Tibial nerve (tissue), 4 donors: ENCODE results near the gene EHF. TPM values are rescaled to one million over a fixed set of nuclear protein-coding genes. Genes with fewer than 3 reads are reported as not detected.

ENCODE experiments used
- DNase-seq, 2 donors: peaks; one replicate each; pipeline ENCODE4 v3.0.0-alpha.2; 2019; ENCODE audit warnings: low spot score in 2 of 2
- H3K27ac ChIP-seq, 4 donors: fragments of 200-600 bp; sonication (generic) in 3 of 4; one replicate each; pipeline ENCODE4 v1.5.1; 2017 to 2019; ENCODE audit warnings: mild to moderate bottlenecking in 1 of 4
- H3K27me3 ChIP-seq, 2 donors: fragments of 200-600 bp; sonication (generic) in 1 of 2; one replicate each; pipeline versions ENCODE4 v1.5.1 to v1.6.0; 2017 to 2019
- H3K36me3 ChIP-seq, 3 donors: fragments of 200-600 bp; sonication (generic); one replicate each; pipeline ENCODE4 v1.5.1; 2018 to 2019
- H3K4me1 ChIP-seq, 4 donors: fragments of 200-600 bp; sonication (generic) in 3 of 4; one replicate each; pipeline ENCODE4 v1.5.1; 2017 to 2019
- H3K4me3 ChIP-seq, 4 donors: fragments of 200-600 bp; sonication (generic) in 3 of 4; one replicate each; pipeline ENCODE4 v1.5.1; 2017 to 2019; ENCODE audit warnings: mild to moderate bottlenecking in 1 of 4, moderate library complexity in 1 of 4
- H3K9me3 ChIP-seq, 4 donors: fragments of 200-600 bp; sonication (generic) in 3 of 4; one replicate each; pipeline ENCODE4 v1.5.1; 2017 to 2019
- CTCF ChIP-seq, 5 experiments: fragments of 200-600 bp in 3 of 5; fragments of 450-650 bp in 2 of 5; sonication (generic) in 3 of 5; IDR thresholded peaks; one replicate each; pipeline ENCODE4 v1.5.1; 2016 to 2019; ENCODE audit warnings: antibody characterized with exemption in 5 of 5, mild to moderate bottlenecking in 3 of 5, moderate library complexity in 2 of 5
- EP300 ChIP-seq, 2 donors: sonication (generic); formaldehyde crosslinking; IDR thresholded peaks; one replicate each; pipeline ENCODE4 v1.6.1; 2017; ENCODE audit warnings: antibody characterized with exemption in 2 of 2, mild to moderate bottlenecking in 1 of 2
- POLR2A ChIP-seq, 2 donors: fragments of 450-650 bp; IDR thresholded peaks; one replicate each; pipeline ENCODE4 v1.6.1; 2017; ENCODE audit warnings: antibody characterized with exemption in 2 of 2, mild to moderate bottlenecking in 2 of 2, moderate library complexity in 2 of 2
- WGBS, 2 donors: methylation state at CpG; one replicate each; pipeline ENCODE4 v1.1.5; 2018; 5-methylcytosine and 5-hydroxymethylcytosine counted together
- total RNA-seq, 4 donors: library from RNA; depleted of rRNA; stranded (reverse); fragments of >200 nt; gene quantifications; one replicate each; pipeline ENCODE4 v1.1.0, GENCODE V29; 2016

Gene EHF
- total RNA-seq, 4 donors from 2014 or later: 0.22 TPM; not detected in 3

GRCh38 chr11:34707462-34707840 lies 86.6 kb downstream of the EHF start:
- TF ChIP-seq POLR2A (IDR thresholded peaks at IDR 0.05) (no peak), CTCF (IDR thresholded peaks at IDR 0.05) (no peak), EP300 (IDR thresholded peaks at IDR 0.05) (no peak)
- H3K9me3 ChIP-seq: peaks cover 0 to 40% (median 10%) of the 10 kb centered on the region in 4 donors
- no peaks in the 10 kb centered on the region for H3K36me3 ChIP-seq
- 58 to 67% methylated on average over 3 of the region's 3 CpGs for WGBS, 2 donors
- H3K4me1 ChIP-seq: no peaks in the 10 kb centered on the region
- no peak for DNase-seq
- no peak overlapping the region for H3K4me3 ChIP-seq
- no peak overlapping the region for H3K27ac ChIP-seq
- no peaks in the 10 kb centered on the region for H3K27me3 ChIP-seq

Other genes starting within 250 kb of the EHF start
- 100 to 1,000 TPM; 101 to 230 (median 147) TPM for gene CAT, start 182.2 kb upstream of the EHF start, total RNA-seq
- gene ELF5, start 107.3 kb upstream of the EHF start, total RNA-seq: not detected